GM06990 (cell line): Measurements from ENCODE around the gene SPATA13.
"Not testable (repeated sequence)": the region's sequence is repeated elsewhere in the genome, so short reads cannot be mapped to it uniquely, and the experiment has no call there.

Experiments used
- DNase-seq: peaks from one replicate; pipeline ENCODE4 v3.0.0-alpha.2; 2011; ENCODE audit not compliant: insufficient read length; ENCODE audit errors: extremely low read depth
- H3K27me3 ChIP-seq: replicated peaks from 2 replicates; pipeline ENCODE4 v1.6.0; 2011; ENCODE audit warnings: low read length; ENCODE audit not compliant: control insufficient read depth, insufficient read depth
- H3K36me3 ChIP-seq: 2 replicates; pipeline ENCODE4 v1.5.1; 2011; ENCODE audit warnings: low read length; ENCODE audit not compliant: control insufficient read depth, insufficient read depth
- H3K4me3 ChIP-seq: replicated peaks from 2 replicates; pipeline ENCODE4 v1.5.1; 2011; ENCODE audit warnings: low read depth, mild to moderate bottlenecking, control low read depth, low read length
- TF ChIP-seq, protein P1 (sequence below): IDR thresholded peaks from 2 replicates; pipeline ENCODE4 v1.5.1; 2011; ENCODE audit warnings: low read length, control low read depth, mild to moderate bottlenecking, inconsistent platforms; ENCODE audit not compliant: insufficient read depth, poor library complexity, severe bottlenecking

SPATA13 gene

DNA sequence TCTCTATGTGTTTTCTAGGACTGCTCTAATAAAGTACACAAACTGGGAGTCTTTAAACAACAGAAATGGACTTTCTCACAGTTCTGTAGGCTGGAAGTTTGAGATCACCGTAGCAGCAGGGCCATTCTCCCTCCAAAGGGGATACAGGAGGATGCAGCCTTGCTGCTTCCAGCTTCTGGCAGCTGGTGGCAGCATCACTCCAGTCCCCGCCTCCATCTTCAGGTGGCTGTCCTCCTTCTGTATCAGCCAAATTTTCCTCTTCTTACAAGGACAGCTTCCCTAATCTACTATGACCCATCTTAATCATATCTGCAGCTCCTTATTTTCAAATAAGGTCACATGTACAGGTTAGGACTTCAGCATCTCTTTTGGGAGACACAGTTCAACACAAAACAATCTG is 161.9 kb downstream of the SPATA13 start:
- H3K36me3 ChIP-seq, H3K27me3 ChIP-seq, DNase-seq, H3K4me3 ChIP-seq: not testable (repeated sequence)
- TF ChIP-seq, protein P1, sequence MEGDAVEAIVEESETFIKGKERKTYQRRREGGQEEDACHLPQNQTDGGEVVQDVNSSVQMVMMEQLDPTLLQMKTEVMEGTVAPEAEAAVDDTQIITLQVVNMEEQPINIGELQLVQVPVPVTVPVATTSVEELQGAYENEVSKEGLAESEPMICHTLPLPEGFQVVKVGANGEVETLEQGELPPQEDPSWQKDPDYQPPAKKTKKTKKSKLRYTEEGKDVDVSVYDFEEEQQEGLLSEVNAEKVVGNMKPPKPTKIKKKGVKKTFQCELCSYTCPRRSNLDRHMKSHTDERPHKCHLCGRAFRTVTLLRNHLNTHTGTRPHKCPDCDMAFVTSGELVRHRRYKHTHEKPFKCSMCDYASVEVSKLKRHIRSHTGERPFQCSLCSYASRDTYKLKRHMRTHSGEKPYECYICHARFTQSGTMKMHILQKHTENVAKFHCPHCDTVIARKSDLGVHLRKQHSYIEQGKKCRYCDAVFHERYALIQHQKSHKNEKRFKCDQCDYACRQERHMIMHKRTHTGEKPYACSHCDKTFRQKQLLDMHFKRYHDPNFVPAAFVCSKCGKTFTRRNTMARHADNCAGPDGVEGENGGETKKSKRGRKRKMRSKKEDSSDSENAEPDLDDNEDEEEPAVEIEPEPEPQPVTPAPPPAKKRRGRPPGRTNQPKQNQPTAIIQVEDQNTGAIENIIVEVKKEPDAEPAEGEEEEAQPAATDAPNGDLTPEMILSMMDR: peak; percentile 32

DNA sequence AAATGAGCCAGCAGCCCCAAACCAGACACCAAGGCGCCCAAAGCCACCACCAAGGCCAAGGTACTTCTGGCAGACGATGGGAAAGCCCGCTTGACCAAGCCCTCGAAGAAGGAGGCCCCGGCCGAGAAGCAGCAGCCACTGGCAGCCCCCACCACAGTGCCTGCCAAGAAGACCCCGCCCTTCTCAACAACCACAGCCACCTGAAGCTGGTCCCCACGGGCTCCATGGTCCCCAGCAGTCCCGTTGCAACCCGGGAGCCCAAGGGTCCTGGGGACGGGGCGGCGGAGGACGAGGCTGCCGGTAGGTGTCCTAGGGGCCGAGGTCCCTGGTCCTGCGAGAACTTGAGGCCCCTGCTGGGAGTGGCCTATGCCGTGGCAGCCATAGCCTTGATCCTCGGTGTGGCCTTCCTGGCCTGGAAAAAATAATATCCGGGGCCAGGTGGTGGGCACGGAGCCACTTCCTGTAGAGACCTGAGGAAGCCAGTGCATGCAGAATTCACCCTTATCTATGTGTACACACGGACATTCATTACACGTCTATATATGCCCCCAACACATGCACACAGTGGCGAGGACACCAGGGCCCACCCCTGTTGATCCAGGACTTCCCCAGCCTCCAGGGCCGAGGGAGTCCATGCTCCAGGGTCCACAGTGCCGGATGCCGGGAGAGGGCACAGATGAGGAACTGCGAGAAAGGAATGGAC is 162.7 kb downstream of the SPATA13 start:
- H3K27me3 ChIP-seq: no peaks in the 10 kb centered on the region
- DNase-seq: no peak
- TF ChIP-seq, protein P1: no peak

GRCh38 chr13:24323739-24324075 is 163.2 kb downstream of the SPATA13 start:
- no peaks in the 10 kb centered on the region for H3K27me3 ChIP-seq
- no peaks in the 10 kb centered on the region for H3K36me3 ChIP-seq
- DNase-seq: no peak
- no peak overlapping the region for H3K4me3 ChIP-seq
- TF ChIP-seq, protein P1: no peak

More for the DNA sequence above, 162.7 kb downstream of the SPATA13 start:
- no peak overlapping the region for H3K4me3 ChIP-seq
- no peaks in the 10 kb centered on the region for H3K36me3 ChIP-seq

DNA sequence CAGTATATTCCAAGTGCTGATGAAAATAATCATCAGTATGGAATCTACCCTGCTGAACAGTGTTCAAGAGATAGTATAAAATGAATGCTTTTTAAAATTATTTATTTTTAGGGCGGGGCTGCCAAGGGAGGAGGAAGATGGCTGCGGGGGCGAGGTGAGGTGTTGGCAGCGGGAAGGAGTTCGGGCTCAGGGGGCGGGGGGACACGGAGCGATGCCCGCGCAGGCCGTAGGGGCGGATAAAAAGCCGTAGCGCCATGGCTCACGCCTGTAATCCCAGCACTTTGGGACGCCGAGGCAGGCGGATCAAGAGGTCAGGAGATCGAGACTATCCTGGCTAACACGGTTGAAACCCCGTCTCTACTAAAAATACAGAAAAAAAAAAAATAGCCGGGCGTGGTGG is 167.1 kb downstream of the SPATA13 start:
- not testable (repeated sequence) for H3K4me3 ChIP-seq, H3K27me3 ChIP-seq, H3K36me3 ChIP-seq, DNase-seq

DNA sequence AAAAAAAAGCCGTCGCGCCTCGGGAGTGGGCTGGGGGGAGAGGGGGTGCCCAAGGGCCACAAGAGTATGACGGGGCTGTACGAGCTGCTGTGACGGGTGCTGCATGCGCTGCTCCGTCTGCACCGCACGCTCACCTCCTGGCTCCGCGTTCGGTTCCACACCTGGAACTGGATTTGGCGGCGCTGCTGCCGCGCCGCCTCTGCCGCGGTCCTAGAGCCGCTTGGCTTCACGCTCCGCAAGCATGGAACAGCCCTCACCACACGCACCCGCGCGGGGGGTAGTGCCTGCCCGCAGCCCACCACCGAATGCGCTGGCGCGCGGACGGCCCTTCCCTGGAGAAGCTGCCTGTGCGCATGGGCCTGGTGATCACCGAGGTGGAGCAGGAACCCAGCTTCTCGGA is 167.6 kb downstream of the SPATA13 start:
- H3K36me3 ChIP-seq: no peaks in the 10 kb centered on the region
- no peak overlapping the region for H3K4me3 ChIP-seq
- DNase-seq: no peak
- TF ChIP-seq, protein P1: no peak
- no peaks in the 10 kb centered on the region for H3K27me3 ChIP-seq

DNA sequence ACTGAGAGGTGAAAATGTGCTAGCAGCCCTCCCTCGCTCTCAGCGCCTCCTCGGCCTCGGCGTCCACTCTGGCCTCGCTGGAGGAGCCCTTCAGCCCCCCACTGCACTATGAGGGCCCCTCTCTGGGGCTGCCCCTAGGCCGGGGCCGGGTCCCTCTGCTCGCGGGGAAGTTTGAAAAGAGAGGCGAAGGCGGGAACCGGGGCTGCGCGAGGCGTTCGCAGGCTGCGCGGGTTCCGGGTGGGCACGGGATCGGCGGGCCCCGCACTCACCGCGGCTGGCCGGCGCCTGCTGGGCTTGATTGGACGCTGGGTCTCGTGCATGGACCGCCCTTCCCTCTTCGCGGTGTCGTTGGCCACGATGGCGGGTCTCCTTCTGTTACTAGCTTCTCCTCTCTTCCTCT is 178.2 kb downstream of the SPATA13 start:
- Histone ChIP-seq H3K27me3 (no peaks in the 10 kb centered on the region), H3K4me3 (no peak overlapping the region), H3K36me3 (no peaks in the 10 kb centered on the region)
- DNase-seq: no peak
- TF ChIP-seq, protein P1: no peak
